CD14-positive monocyte (primary cell): ENCODE results near the gene PLXNA4. TPM values are rescaled to one million over a fixed set of nuclear protein-coding genes. Genes with fewer than 3 reads are reported as not detected.

Source experiments
- DNase-seq, 3 donors: peaks; one replicate each; pipeline ENCODE4 v3.0.0-alpha.2; 2011 to 2022
- H2AFZ ChIP-seq: 2 replicates; pipeline ENCODE4 v1.6.0; 2012; ENCODE audit warnings: mild to moderate bottlenecking, low read depth, low read length, inconsistent platforms; ENCODE audit not compliant: insufficient read depth, poor library complexity, severe bottlenecking
- H3K27ac ChIP-seq, 2 donors: 1 replicate in 1 of 2; 2 replicates in 1 of 2; pipeline ENCODE4 v1.5.1; 2012 to 2013; ENCODE audit warnings: low read length in 2 of 2, control low read depth in 1 of 2, inconsistent platforms in 1 of 2, low read depth in 1 of 2, mild to moderate bottlenecking in 1 of 2
- H3K27me3 ChIP-seq, 2 donors: one replicate each; pipeline versions ENCODE4 v1.6.0 to v1.6.1; 2011 to 2013; ENCODE audit warnings: low read length in 2 of 2; ENCODE audit not compliant: control insufficient read depth in 2 of 2, insufficient read depth in 2 of 2
- H3K36me3 ChIP-seq, 2 donors: replicated peaks in 1 of 2; 1 replicate in 1 of 2; 2 replicates in 1 of 2; pipeline versions ENCODE4 v1.5.1 to v1.6.1; 2012 to 2013; ENCODE audit warnings: low read length in 2 of 2, control low read depth in 1 of 2, inconsistent platforms in 1 of 2, mild to moderate bottlenecking in 1 of 2; ENCODE audit not compliant: insufficient read depth in 2 of 2, control insufficient read depth in 1 of 2
- H3K4me1 ChIP-seq, 2 donors: 1 replicate in 1 of 2; 2 replicates in 1 of 2; pipeline versions ENCODE4 v1.5.1 to v1.6.1; 2012 to 2013; ENCODE audit warnings: low read length in 2 of 2, control low read depth in 1 of 2, inconsistent platforms in 1 of 2, mild to moderate bottlenecking in 1 of 2, moderate library complexity in 1 of 2; ENCODE audit not compliant: insufficient read depth in 2 of 2, control insufficient read depth in 1 of 2
- H3K4me2 ChIP-seq: replicated peaks from 2 replicates; pipeline ENCODE3; 2012; ENCODE audit warnings: low read length, moderate library complexity, mild to moderate bottlenecking; ENCODE audit not compliant: poor library complexity, severe bottlenecking; ENCODE audit errors: extremely low read depth
- H3K4me3 ChIP-seq, 3 experiments: fragments of 200-600 bp in 1 of 3; sonication (generic) in 1 of 3; replicated peaks in 1 of 3; 1 replicate in 2 of 3; 2 replicates in 1 of 3; pipeline ENCODE4 v1.5.1; 2011 to 2013; ENCODE audit warnings: low read length in 3 of 3, mild to moderate bottlenecking in 3 of 3, control low read depth in 2 of 3, low read depth in 2 of 3, inconsistent platforms in 1 of 3, moderate library complexity in 1 of 3
- H3K79me2 ChIP-seq: 2 replicates; pipeline ENCODE4 v1.6.0; 2012; ENCODE audit warnings: mild to moderate bottlenecking, control low read depth, inconsistent platforms, low read length, moderate library complexity; ENCODE audit not compliant: insufficient read depth
- H3K9ac ChIP-seq: 2 replicates; pipeline ENCODE4 v1.6.0; 2017; ENCODE audit warnings: low read length, mild to moderate bottlenecking; ENCODE audit not compliant: insufficient read depth, poor library complexity, severe bottlenecking
- H3K9me3 ChIP-seq, 2 donors: replicated peaks in 1 of 2; 1 replicate in 1 of 2; 2 replicates in 1 of 2; pipeline versions ENCODE4 v1.5.1 to v1.6.1; 2012 to 2013; ENCODE audit warnings: low read length in 2 of 2, control low read depth in 1 of 2; ENCODE audit not compliant: control insufficient read depth in 1 of 2, insufficient read depth in 1 of 2
- H4K20me1 ChIP-seq: 2 replicates; pipeline ENCODE4 v1.6.0; 2012; ENCODE audit warnings: mild to moderate bottlenecking, low read length, control low read depth, moderate library complexity; ENCODE audit not compliant: insufficient read depth
- H3K27ac Mint-ChIP-seq, 7 donors: one replicate each; pipeline ENCODE4 v1.8.0; 2020; ENCODE audit warnings: mild to moderate bottlenecking in 7 of 7, mixed read lengths in 7 of 7, moderate library complexity in 6 of 7, inconsistent platforms in 2 of 7
- H3K27me3 Mint-ChIP-seq, 3 donors: one replicate each; pipeline ENCODE4 v1.8.0; 2021 to 2022; ENCODE audit warnings: low read depth in 3 of 3, mild to moderate bottlenecking in 3 of 3, mixed read lengths in 3 of 3, moderate library complexity in 3 of 3, inconsistent platforms in 1 of 3
- H3K36me3 Mint-ChIP-seq, 2 donors: one replicate each; pipeline ENCODE4 v1.8.0; 2020; ENCODE audit warnings: mixed read lengths in 2 of 2, inconsistent platforms in 1 of 2, mild to moderate bottlenecking in 1 of 2
- H3K4me1 Mint-ChIP-seq: one replicate; pipeline ENCODE4 v1.8.0; 2020; ENCODE audit warnings: mild to moderate bottlenecking, mixed read lengths
- H3K4me3 Mint-ChIP-seq, 2 donors: one replicate each; pipeline ENCODE4 v1.8.0; 2020; ENCODE audit warnings: mild to moderate bottlenecking in 2 of 2, mixed read lengths in 2 of 2, moderate library complexity in 1 of 2
- H3K9me3 Mint-ChIP-seq, 7 donors: one replicate each; pipeline ENCODE4 v1.8.0; 2020 to 2022; ENCODE audit warnings: mixed read lengths in 7 of 7, mild to moderate bottlenecking in 6 of 7, moderate library complexity in 6 of 7, inconsistent platforms in 2 of 7
- CTCF ChIP-seq: fragments of 200-600 bp; IDR thresholded peaks from one replicate; pipeline ENCODE4 v1.8.0; 2022; ENCODE audit warnings: antibody characterized with exemption, mild to moderate bottlenecking
- WGBS: methylation state at CpG from one replicate; pipeline ENCODE4 v1.1.5; 2013; ENCODE audit warnings: missing lambda C conversion rate; ENCODE audit not compliant: insufficient coverage; 5-methylcytosine and 5-hydroxymethylcytosine counted together
- intact Hi-C, 2 donors: fragments of 100-400 bp; cut with micrococcal nuclease; formaldehyde crosslinking; loops; one replicate each; pipeline versions ENCODE4 v1.15.0 to v1.15.1; 2023
- polyA plus RNA-seq, 3 donors: library from polyadenylated mRNA; depleted of rRNA in 1 of 3; unstranded in 2 of 3; stranded (reverse) in 1 of 3; fragments of 300-500 nt in 2 of 3; fragments of >200 nt in 1 of 3; fragmentation: Illumina TruSeq in 2 of 3; gene quantifications; 1 replicate in 2 of 3; 2 replicates in 1 of 3; pipeline ENCODE4 v1.2.3, GENCODE V29; 2012 to 2021

Gene PLXNA4
- polyA plus RNA-seq, 3 donors, result not detected

- Histone ChIP-seq H3K9me3 (no peaks in the 10 kb centered on the region), H3K9ac (no peak overlapping the region), H2AFZ (peak overlapping the region; percentile 4), H3K4me3 (no peak overlapping the region), H3K79me2 (no peaks in the 10 kb centered on the region), H3K27me3 (no peaks in the 10 kb centered on the region), H4K20me1 (no peaks in the 10 kb centered on the region), H3K4me1 (no peaks in the 10 kb centered on the region), H3K36me3 (no peaks in the 10 kb centered on the region), H3K27ac (no peak overlapping the region), H3K4me2 (no peak overlapping the region)
- TF ChIP-seq CTCF, result no peak
- WGBS, result 98% methylated on average over 4 of the region's 8 CpGs
- no peaks in the 10 kb centered on the region for H3K4me1 Mint-ChIP-seq
- H3K27me3 Mint-ChIP-seq, result peaks cover 0 to 2% (median 2%) of the 10 kb centered on the region in 3 donors
- intact Hi-C loops, result no loop called here
- DNase-seq, result no peak
- no peak overlapping the region for H3K27ac Mint-ChIP-seq
- no peaks in the 10 kb centered on the region for H3K36me3 Mint-ChIP-seq
- no peaks in the 10 kb centered on the region for H3K9me3 Mint-ChIP-seq
- H3K4me3 Mint-ChIP-seq, result no peak overlapping the region
Observed at GRCh38 chr7:132402751-132403245, 173.5 kb downstream of the PLXNA4 start.

GRCh38 chr7:132402096-132402495, 174.2 kb downstream of the PLXNA4 start:
- intact Hi-C loops, result no loop called here
- Histone ChIP-seq H3K9me3 (no peaks in the 10 kb centered on the region), H3K27me3 (no peaks in the 10 kb centered on the region), H3K27ac (no peak overlapping the region), H3K9ac (no peak overlapping the region), H4K20me1 (no peaks in the 10 kb centered on the region), H2AFZ (no peak overlapping the region), H3K4me1 (no peaks in the 10 kb centered on the region), H3K4me3 (no peak overlapping the region), H3K4me2 (no peak overlapping the region), H3K36me3 (no peaks in the 10 kb centered on the region), H3K79me2 (no peaks in the 10 kb centered on the region)
- Mint-ChIP-seq H3K27ac (no peak overlapping the region), H3K36me3 (no peaks in the 10 kb centered on the region), H3K9me3 (no peaks in the 10 kb centered on the region), H3K4me1 (no peaks in the 10 kb centered on the region), H3K4me3 (no peak overlapping the region), H3K27me3 (peaks cover 0 to 2% (median 2%) of the 10 kb centered on the region in 3 donors)
- DNase-seq, result no peak
- TF ChIP-seq CTCF, result no peak
- 100% methylated on average over 1 of the region's 5 CpGs for WGBS
